Measurements from ENCODE around the gene WDR75.

- TF ChIP-seq CTCF (IDR thresholded peaks at IDR 0.05 in 8 of 11, conservative IDR thresholded peaks at IDR 0.05 in 3 of 11) (no peak), POLR2AphosphoS5 (IDR thresholded peaks at IDR 0.05) (no peak)
Observed at GRCh38 chr2:189413249-189413648, 28.0 kb upstream of the WDR75 start.

Measured in spleen (tissue), 7 donors.